Measurements from ENCODE around the gene CELF5.
A peak's percentile ranks its signal among the peaks of the same experiment; 100 is the strongest.
"Not testable (repeated sequence)": the region's sequence is repeated elsewhere in the genome, so short reads cannot be mapped to it uniquely, and the experiment has no call there.

Gene CELF5

GRCh38 chr19:3325451-3325850 is 101.0 kb downstream of the CELF5 start:
- DNase-seq: no peak

- no peak for DNase-seq
Measured at GRCh38 chr19:3328743-3329142, 104.3 kb downstream of the CELF5 start.

GRCh38 chr19:3330047-3330446 is 105.6 kb downstream of the CELF5 start:
- no peak for DNase-seq

- DNase-seq: not testable (repeated sequence)
Measured at GRCh38 chr19:3332232-3332631, 107.8 kb downstream of the CELF5 start.

- no peak for DNase-seq
Measured at GRCh38 chr19:3333020-3333583, 108.6 kb downstream of the CELF5 start.

- DNase-seq: no peak
Measured at GRCh38 chr19:3333662-3334061, 109.2 kb downstream of the CELF5 start.

- not testable (repeated sequence) for DNase-seq
Measured at GRCh38 chr19:3334749-3335430, 110.4 kb downstream of the CELF5 start.

GRCh38 chr19:3335431-3336350 is 111.2 kb downstream of the CELF5 start:
- DNase-seq: no peak

GRCh38 chr19:3336351-3336679 is 111.9 kb downstream of the CELF5 start:
- DNase-seq: no peak

GRCh38 chr19:3336680-3337523 is 112.4 kb downstream of the CELF5 start:
- DNase-seq: no peak

GRCh38 chr19:3338541-3339181 is 114.2 kb downstream of the CELF5 start:
- DNase-seq: no peak

- DNase-seq: no peak
Measured at GRCh38 chr19:3340340-3340739, 115.9 kb downstream of the CELF5 start.

GRCh38 chr19:3342246-3342645 is 117.8 kb downstream of the CELF5 start:
- no peak for DNase-seq

GRCh38 chr19:3342962-3343361 is 118.5 kb downstream of the CELF5 start:
- DNase-seq: not testable (repeated sequence)

GRCh38 chr19:3343619-3344502 is 119.4 kb downstream of the CELF5 start:
- DNase-seq: peak; percentile 92 to 95

GRCh38 chr19:3344608-3345598 is 120.4 kb downstream of the CELF5 start:
- DNase-seq: no peak

GRCh38 chr19:3345850-3346460 is 121.5 kb downstream of the CELF5 start:
- no peak for DNase-seq
